MM.1S (cell line): Measurements from ENCODE around the gene XXYLT1.

Experiments used
- DNase-seq: peaks from one replicate; pipeline ENCODE4 v3.0.0-alpha.2; 2015
- H2AFZ ChIP-seq: fragments of 300-600 bp; sonication (generic); 2 replicates; pipeline ENCODE4 v1.6.0; 2016; ENCODE audit warnings: antibody characterized with exemption, low read length
- H3F3A ChIP-seq: fragments of 300-600 bp; sonication (generic); 2 replicates; pipeline ENCODE4 v1.6.1; 2016; ENCODE audit warnings: mild to moderate bottlenecking, antibody characterized with exemption, low read length, moderate library complexity, mixed read lengths; ENCODE audit not compliant: insufficient read depth
- H3K27ac ChIP-seq: fragments of 300-600 bp; sonication (generic); 2 replicates; pipeline ENCODE4 v1.5.1; 2016; ENCODE audit warnings: mild to moderate bottlenecking, low read length
- H3K27me3 ChIP-seq: fragments of 300-600 bp; sonication (generic); replicated peaks from 2 replicates; pipeline ENCODE4 v1.6.0; 2016; ENCODE audit warnings: low read length; ENCODE audit not compliant: insufficient read depth
- H3K36me3 ChIP-seq: fragments of 300-600 bp; sonication (generic); replicated peaks from 2 replicates; pipeline ENCODE4 v1.6.1; 2016; ENCODE audit warnings: mild to moderate bottlenecking, low read length, mixed read lengths; ENCODE audit not compliant: insufficient read depth
- H3K4me1 ChIP-seq: fragments of 300-600 bp; sonication (generic); 2 replicates; pipeline ENCODE4 v1.6.1; 2016; ENCODE audit warnings: low read length, mixed read lengths
- H3K4me2 ChIP-seq: fragments of 300-600 bp; sonication (generic); 2 replicates; pipeline ENCODE4 v1.6.0; 2016; ENCODE audit warnings: low read depth, low read length
- H3K4me3 ChIP-seq: fragments of 300-600 bp; sonication (generic); 2 replicates; pipeline ENCODE4 v1.5.1; 2016; ENCODE audit warnings: low read length, mixed read lengths
- H3K79me2 ChIP-seq: fragments of 300-600 bp; sonication (generic); 2 replicates; pipeline ENCODE4 v1.6.1; 2016; ENCODE audit warnings: mixed run types, low read length, mixed read lengths
- H3K9ac ChIP-seq: fragments of 300-600 bp; sonication (generic); 2 replicates; pipeline ENCODE4 v1.6.1; 2016; ENCODE audit warnings: low read length, mixed read lengths
- H3K9me2 ChIP-seq: fragments of 300-600 bp; sonication (generic); replicated peaks from 2 replicates; pipeline ENCODE4 v1.6.1; 2016; ENCODE audit warnings: mild to moderate bottlenecking, low read length, mixed read lengths; ENCODE audit not compliant: insufficient read depth
- H3K9me3 ChIP-seq: fragments of 300-600 bp; sonication (generic); replicated peaks from 2 replicates; pipeline ENCODE4 v1.6.1; 2016; ENCODE audit warnings: mild to moderate bottlenecking, low read length, mixed read lengths; ENCODE audit not compliant: insufficient read depth
- H4K20me1 ChIP-seq: fragments of 300-600 bp; sonication (generic); 2 replicates; pipeline ENCODE4 v1.6.1; 2016; ENCODE audit warnings: mild to moderate bottlenecking, low read length, moderate library complexity, mixed read lengths; ENCODE audit not compliant: insufficient read depth
- CTCF ChIP-seq: fragments of 300-600 bp; sonication (generic); IDR thresholded peaks from 2 replicates; pipeline ENCODE4 v1.5.1; 2016; ENCODE audit warnings: antibody characterized with exemption, low read length, mixed read lengths
- EZH2 ChIP-seq: fragments of 300-600 bp; sonication (generic); optimal IDR thresholded peaks from 2 replicates; pipeline ENCODE3; 2017; ENCODE audit warnings: low read depth, mild to moderate bottlenecking, antibody characterized with exemption, low read length, mixed read lengths
- EZH2phosphoT487 ChIP-seq: fragments of 300-600 bp; sonication (generic); IDR thresholded peaks from 2 replicates; pipeline ENCODE4 v1.6.1; 2018; ENCODE audit warnings: antibody characterized with exemption, low read length

Gene XXYLT1

GRCh38 chr3:195307711-195308110 lies 36.8 kb upstream of the XXYLT1 start:
- H3K9ac ChIP-seq: no peak overlapping the region
- H4K20me1 ChIP-seq: no peaks in the 10 kb centered on the region
- H3K36me3 ChIP-seq: no peaks in the 10 kb centered on the region; the same call in 1 of the 2 replicates
- no peak overlapping the region for H3K4me2 ChIP-seq
- no peak overlapping the region for H3K4me3 ChIP-seq
- no peak overlapping the region for H2AFZ ChIP-seq
- DNase-seq: no peak
- no peaks in the 10 kb centered on the region for H3F3A ChIP-seq
- H3K4me1 ChIP-seq: no peaks in the 10 kb centered on the region
- no peaks in the 10 kb centered on the region for H3K9me2 ChIP-seq
- H3K27me3 ChIP-seq: no peaks in the 10 kb centered on the region
- no peak overlapping the region for H3K27ac ChIP-seq
- H3K79me2 ChIP-seq: no peaks in the 10 kb centered on the region
- H3K9me3 ChIP-seq: no peaks in the 10 kb centered on the region
- TF ChIP-seq EZH2phosphoT487 (no peak), EZH2 (no peak), CTCF (no peak)

DNA sequence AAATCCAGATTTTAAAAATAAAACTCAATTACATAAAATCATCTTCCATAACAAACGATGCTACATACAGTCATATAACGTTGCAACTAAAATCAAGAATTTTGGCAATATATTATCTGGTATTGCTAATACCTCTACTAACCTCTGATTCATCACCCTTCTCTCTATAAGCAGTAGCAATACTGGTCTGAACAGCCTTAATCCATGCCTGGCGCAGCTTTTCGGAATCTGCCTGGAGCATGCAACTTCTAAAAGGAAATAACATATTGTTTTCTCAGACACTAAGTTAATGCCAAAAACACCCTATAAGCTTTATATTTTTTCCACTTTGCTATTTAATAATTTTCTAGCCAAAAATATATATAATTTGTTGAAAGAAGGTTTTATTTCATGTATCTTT lies 35.4 kb upstream of the XXYLT1 start:
- H3K36me3 ChIP-seq: no peaks in the 10 kb centered on the region; the same call in 1 of the 2 replicates
- no peak for TF ChIP-seq CTCF
- TF ChIP-seq EZH2: no peak
- TF ChIP-seq EZH2phosphoT487: no peak

GRCh38 chr3:195302431-195302830 lies 31.5 kb upstream of the XXYLT1 start:
- Histone ChIP-seq H3K79me2 (no peaks in the 10 kb centered on the region), H4K20me1 (no peaks in the 10 kb centered on the region), H3K4me2 (no peak overlapping the region), H3K27me3 (no peaks in the 10 kb centered on the region), H3K9me3 (no peaks in the 10 kb centered on the region), H3K27ac (no peak overlapping the region), H3K9me2 (no peaks in the 10 kb centered on the region), H3K4me1 (no peaks in the 10 kb centered on the region), H3F3A (no peaks in the 10 kb centered on the region), H3K9ac (no peak overlapping the region), H2AFZ (no peak overlapping the region), H3K36me3 (no peaks in the 10 kb centered on the region; the same call in 1 of the 2 replicates), H3K4me3 (no peak overlapping the region)
- TF ChIP-seq EZH2phosphoT487: no peak
- TF ChIP-seq EZH2: no peak
- no peak for TF ChIP-seq CTCF
- no peak for DNase-seq

More for the DNA sequence above, 35.4 kb upstream of the XXYLT1 start:
- Histone ChIP-seq H3K4me1 (no peaks in the 10 kb centered on the region), H3K79me2 (no peaks in the 10 kb centered on the region), H2AFZ (no peak overlapping the region), H3F3A (no peaks in the 10 kb centered on the region), H3K27ac (no peak overlapping the region), H3K4me3 (no peak overlapping the region), H3K4me2 (no peak overlapping the region), H4K20me1 (no peaks in the 10 kb centered on the region), H3K9me2 (no peaks in the 10 kb centered on the region), H3K9me3 (no peaks in the 10 kb centered on the region), H3K9ac (no peak overlapping the region), H3K27me3 (no peaks in the 10 kb centered on the region)
- DNase-seq: no peak
